H54 (cell line): ENCODE results near the gene MSANTD4.
A peak's percentile ranks its signal among the peaks of the same experiment; 100 is the strongest.

Source experiments
- DNase-seq: peaks from one replicate; pipeline ENCODE4 v3.0.0; 2011; ENCODE audit warnings: low spot score, mixed read lengths; ENCODE audit not compliant: insufficient read length
- FAIRE-seq: peaks from 3 replicates; lab custom pipeline; 2011; peaks lifted over from hg19 to GRCh38; lab: Jason Lieb, UNC
- POLR2A ChIP-seq: IDR thresholded peaks from 2 replicates; pipeline ENCODE4 v1.6.1; 2011; ENCODE audit warnings: low read depth, mild to moderate bottlenecking, low read length

The MSANTD4 gene

GRCh38 chr11:105988197-105988596, 33.8 kb downstream of the MSANTD4 start:
- no peak for TF ChIP-seq POLR2A
- no peak for FAIRE-seq
- no peak for DNase-seq

GRCh38 chr11:105986554-105986953, 35.5 kb downstream of the MSANTD4 start:
- FAIRE-seq = no peak
- no peak for DNase-seq
- no peak for TF ChIP-seq POLR2A

GRCh38 chr11:105979997-105980703, 41.9 kb downstream of the MSANTD4 start:
- FAIRE-seq (no peak), DNase-seq (no peak)
- TF ChIP-seq POLR2A = no peak

- no peak for TF ChIP-seq POLR2A
- DNase-seq = no peak
- no peak for FAIRE-seq
Measured at GRCh38 chr11:105975128-105975527, 46.9 kb downstream of the MSANTD4 start.

DNA sequence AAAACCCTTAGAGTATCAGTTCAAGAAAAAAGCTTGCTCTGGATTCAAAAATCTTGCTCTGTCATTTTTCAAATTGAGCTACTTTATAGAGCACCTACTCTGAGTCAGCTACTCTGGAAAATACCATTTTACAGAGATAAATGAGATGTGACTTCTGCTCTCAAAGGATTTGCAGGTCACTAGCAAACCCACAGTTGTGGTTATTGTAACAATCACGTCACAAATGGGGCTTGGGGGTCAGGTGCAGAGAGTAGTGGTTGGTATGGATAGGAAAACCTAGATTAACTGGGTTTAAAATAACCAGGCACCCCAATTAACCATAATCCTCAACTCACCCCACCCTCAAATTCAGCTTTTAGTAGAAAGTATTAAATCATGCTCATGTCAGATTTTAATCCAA, 52.3 kb downstream of the MSANTD4 start:
- TF ChIP-seq POLR2A = no peak
- FAIRE-seq = no peak
- no peak for DNase-seq

DNA sequence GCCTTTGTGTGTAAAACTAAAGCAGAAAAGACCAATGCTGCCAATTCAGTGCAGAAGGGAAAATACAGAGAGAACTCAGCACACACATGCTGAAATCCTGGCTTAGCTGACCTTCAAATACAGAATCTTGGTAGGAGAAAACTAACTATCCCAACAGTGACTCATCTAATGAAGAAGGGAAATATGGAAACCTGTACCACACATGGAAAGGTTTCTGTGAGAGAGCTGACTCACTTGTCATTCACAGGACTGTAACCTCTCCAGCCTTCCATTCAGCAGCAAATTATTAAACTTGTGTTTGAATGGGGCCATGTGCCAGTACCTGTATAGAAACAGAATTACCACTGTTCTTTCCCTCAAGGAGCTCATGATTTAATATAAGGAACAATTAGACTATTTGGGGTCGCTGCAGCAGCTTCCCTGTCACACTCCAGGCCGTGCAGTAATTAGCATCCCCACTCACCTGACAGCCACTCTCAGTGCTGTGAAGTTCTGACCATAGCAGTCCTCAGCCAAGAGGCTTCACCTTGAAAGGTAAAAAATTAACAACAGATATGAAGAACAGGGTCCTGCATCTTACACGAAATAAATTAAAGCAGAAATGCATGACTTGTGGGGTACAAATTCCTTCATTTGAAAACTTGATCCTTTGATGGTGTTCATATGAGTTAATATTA, 53.9 kb downstream of the MSANTD4 start:
- FAIRE-seq (no peak), DNase-seq (peak; percentile 0)
- TF ChIP-seq POLR2A = no peak

DNA sequence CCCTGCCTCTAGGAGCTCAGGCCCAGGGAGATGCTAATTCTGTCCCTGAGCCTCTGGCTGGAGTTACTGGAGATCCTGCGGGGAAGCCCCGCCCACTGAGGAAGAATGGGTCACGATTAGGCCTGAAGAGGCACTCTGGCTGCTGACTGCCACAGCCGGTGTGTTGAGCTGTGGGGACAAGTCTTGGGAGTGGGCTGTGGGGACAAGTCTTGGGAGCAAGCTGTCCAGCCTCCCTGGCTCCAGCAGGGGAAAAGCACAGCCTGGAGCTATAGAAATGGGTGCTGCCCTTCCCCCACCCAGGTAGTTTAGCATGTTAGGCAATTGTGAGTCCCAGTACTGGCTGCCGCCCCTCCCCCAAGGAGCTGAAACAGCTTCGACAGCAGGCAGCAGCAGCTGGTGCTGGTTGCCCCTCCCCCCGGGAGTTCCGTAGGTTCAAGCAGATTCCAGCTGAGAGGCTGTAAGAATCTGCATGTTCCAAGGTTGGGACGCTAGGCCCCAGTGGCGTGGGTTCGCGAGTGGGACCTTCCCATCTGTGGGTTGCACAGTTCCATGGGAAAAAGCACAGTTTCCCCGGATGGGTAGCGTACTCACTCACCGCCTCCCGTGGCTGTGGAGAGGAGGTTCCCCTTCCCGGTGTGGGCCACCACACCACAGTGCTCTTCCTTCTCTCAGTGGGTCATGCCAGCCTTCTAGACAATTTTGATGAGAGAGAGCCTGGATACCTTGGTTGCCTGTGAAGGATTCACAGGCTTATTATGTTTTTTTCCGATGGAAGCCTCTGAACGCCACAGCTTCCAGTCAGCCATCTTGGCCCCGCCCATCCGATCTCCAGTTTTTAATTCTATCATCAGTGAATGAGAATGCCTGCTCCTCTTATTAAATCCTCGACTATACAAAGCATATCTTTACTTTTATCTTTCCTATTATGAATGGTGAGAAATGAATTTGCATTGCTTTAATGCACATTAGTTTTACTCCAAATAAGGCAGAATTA, 61.5 kb downstream of the MSANTD4 start:
- FAIRE-seq (no peak), DNase-seq (no peak)
- no peak for TF ChIP-seq POLR2A
